Testis (tissue), 2 donors: ENCODE data around the gene TEAD1.

Source experiments
- POLR2A ChIP-seq: fragments of 450-650 bp; IDR thresholded peaks from one replicate; pipeline ENCODE4 v1.6.1; 2017; ENCODE audit warnings: antibody characterized with exemption, mild to moderate bottlenecking, moderate library complexity
- TF ChIP-seq, protein P1 (sequence below), 3 experiments: fragments of 450-650 bp in 2 of 3; fragments of 200-600 bp in 1 of 3; sonication (generic) in 1 of 3; IDR thresholded peaks; one replicate each; pipeline ENCODE4 v1.5.1; 2016 to 2019; ENCODE audit warnings: antibody characterized with exemption in 3 of 3, mild to moderate bottlenecking in 2 of 3, moderate library complexity in 1 of 3

DNA sequence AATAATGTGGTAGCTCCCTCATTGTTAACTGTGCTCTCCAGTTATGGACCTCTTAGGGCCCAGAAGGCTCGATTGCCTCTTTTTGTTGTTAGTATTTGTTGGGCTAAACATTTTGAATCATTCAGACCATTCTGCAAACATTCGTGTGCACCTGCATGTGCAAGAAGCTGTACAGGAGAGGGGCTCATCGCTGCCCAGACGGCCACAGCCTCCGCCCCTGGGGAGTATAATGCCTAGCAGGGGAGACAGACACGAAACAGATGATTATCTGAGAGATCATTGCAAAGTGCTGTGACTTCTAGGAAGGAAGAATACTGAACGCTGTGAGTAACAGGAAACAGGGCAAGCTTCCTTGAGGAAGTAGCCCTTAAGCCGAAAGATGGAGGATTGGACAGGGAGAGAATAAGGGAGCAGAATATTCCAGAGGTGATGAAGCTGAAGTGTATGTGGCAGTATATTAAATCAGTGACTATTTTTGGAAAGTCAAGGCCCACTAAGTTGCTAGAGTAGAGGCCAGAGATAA lies 211.6 kb downstream of the TEAD1 start:
- TF ChIP-seq, protein P1, sequence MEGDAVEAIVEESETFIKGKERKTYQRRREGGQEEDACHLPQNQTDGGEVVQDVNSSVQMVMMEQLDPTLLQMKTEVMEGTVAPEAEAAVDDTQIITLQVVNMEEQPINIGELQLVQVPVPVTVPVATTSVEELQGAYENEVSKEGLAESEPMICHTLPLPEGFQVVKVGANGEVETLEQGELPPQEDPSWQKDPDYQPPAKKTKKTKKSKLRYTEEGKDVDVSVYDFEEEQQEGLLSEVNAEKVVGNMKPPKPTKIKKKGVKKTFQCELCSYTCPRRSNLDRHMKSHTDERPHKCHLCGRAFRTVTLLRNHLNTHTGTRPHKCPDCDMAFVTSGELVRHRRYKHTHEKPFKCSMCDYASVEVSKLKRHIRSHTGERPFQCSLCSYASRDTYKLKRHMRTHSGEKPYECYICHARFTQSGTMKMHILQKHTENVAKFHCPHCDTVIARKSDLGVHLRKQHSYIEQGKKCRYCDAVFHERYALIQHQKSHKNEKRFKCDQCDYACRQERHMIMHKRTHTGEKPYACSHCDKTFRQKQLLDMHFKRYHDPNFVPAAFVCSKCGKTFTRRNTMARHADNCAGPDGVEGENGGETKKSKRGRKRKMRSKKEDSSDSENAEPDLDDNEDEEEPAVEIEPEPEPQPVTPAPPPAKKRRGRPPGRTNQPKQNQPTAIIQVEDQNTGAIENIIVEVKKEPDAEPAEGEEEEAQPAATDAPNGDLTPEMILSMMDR (IDR thresholded peaks at IDR 0.05) = no peak
- no peak for TF ChIP-seq POLR2A
